Measurements from ENCODE around the gene TRERF1.

Gene TRERF1

GRCh38 chr6:42269974-42270510 lies 181.7 kb downstream of the TRERF1 start:
- no peak for DNase-seq

GRCh38 chr6:42269553-42269952 lies 182.2 kb downstream of the TRERF1 start:
- DNase-seq: no peak

- no peak for DNase-seq
These were observed 182.9 kb downstream of the TRERF1 start for GRCh38 chr6:42268835-42269204.

GRCh38 chr6:42268016-42268834 lies 183.5 kb downstream of the TRERF1 start:
- no peak for DNase-seq

- no peak for DNase-seq
These were observed 185.2 kb downstream of the TRERF1 start for GRCh38 chr6:42266538-42266937.

- no peak for DNase-seq
These were observed 186.8 kb downstream of the TRERF1 start for GRCh38 chr6:42264852-42265390.

- DNase-seq: no peak
These were observed 187.4 kb downstream of the TRERF1 start for GRCh38 chr6:42264162-42264851.

- DNase-seq: no peak
These were observed 188.5 kb downstream of the TRERF1 start for GRCh38 chr6:42263165-42263728.

- peak; percentile 26 to 33 for DNase-seq
These were observed 190.8 kb downstream of the TRERF1 start for GRCh38 chr6:42260972-42261371.

- no peak for DNase-seq
These were observed 191.3 kb downstream of the TRERF1 start for GRCh38 chr6:42260396-42260888.

- DNase-seq: no peak
These were observed 191.8 kb downstream of the TRERF1 start for GRCh38 chr6:42259841-42260395.

- DNase-seq: no peak
These were observed 192.4 kb downstream of the TRERF1 start for GRCh38 chr6:42259286-42259685.

- no peak for DNase-seq
These were observed 194.1 kb downstream of the TRERF1 start for GRCh38 chr6:42257614-42258013.

GRCh38 chr6:42257063-42257462 lies 194.7 kb downstream of the TRERF1 start:
- DNase-seq: no peak

GRCh38 chr6:42255050-42255449 lies 196.7 kb downstream of the TRERF1 start:
- DNase-seq: no peak

- no peak for DNase-seq
These were observed 197.2 kb downstream of the TRERF1 start for GRCh38 chr6:42254505-42254904.

- DNase-seq: no peak
These were observed 199.7 kb downstream of the TRERF1 start for GRCh38 chr6:42251911-42252637.

- DNase-seq: no peak
These were observed 200.2 kb downstream of the TRERF1 start for GRCh38 chr6:42251500-42251899.

GRCh38 chr6:42250274-42250931 lies 201.3 kb downstream of the TRERF1 start:
- no peak for DNase-seq

- DNase-seq: no peak
These were observed 202.4 kb downstream of the TRERF1 start for GRCh38 chr6:42249279-42249678.

GRCh38 chr6:42243046-42243445 lies 208.7 kb downstream of the TRERF1 start:
- DNase-seq: no peak

- DNase-seq: no peak
These were observed 209.8 kb downstream of the TRERF1 start for GRCh38 chr6:42241915-42242314.
